Measurements from ENCODE around the gene GRIK4.

GRIK4 gene

GRCh38 chr11:120780239-120780638 is 268.7 kb downstream of the GRIK4 start:
- H3K4me3 ChIP-seq (IDR thresholded peaks at IDR 0.05; ENCODE audit: insufficient read depth, low read depth, low read length), result no peak overlapping the region
- TF ChIP-seq, protein P1, sequence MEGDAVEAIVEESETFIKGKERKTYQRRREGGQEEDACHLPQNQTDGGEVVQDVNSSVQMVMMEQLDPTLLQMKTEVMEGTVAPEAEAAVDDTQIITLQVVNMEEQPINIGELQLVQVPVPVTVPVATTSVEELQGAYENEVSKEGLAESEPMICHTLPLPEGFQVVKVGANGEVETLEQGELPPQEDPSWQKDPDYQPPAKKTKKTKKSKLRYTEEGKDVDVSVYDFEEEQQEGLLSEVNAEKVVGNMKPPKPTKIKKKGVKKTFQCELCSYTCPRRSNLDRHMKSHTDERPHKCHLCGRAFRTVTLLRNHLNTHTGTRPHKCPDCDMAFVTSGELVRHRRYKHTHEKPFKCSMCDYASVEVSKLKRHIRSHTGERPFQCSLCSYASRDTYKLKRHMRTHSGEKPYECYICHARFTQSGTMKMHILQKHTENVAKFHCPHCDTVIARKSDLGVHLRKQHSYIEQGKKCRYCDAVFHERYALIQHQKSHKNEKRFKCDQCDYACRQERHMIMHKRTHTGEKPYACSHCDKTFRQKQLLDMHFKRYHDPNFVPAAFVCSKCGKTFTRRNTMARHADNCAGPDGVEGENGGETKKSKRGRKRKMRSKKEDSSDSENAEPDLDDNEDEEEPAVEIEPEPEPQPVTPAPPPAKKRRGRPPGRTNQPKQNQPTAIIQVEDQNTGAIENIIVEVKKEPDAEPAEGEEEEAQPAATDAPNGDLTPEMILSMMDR (conservative IDR thresholded peaks at IDR 0.05; ENCODE audit: low read depth, low read length), result no peak
- no peaks in the 10 kb centered on the region for H4K20me1 ChIP-seq (ENCODE audit: insufficient read depth)
- no peaks in the 10 kb centered on the region for H3K36me3 ChIP-seq (ENCODE audit: insufficient read depth)
- no peaks in the 10 kb centered on the region for H3K4me1 ChIP-seq (ENCODE audit: low read depth, poor library complexity, severe bottlenecking)
- no peak overlapping the region for H2AFZ ChIP-seq (ENCODE audit: low read depth)
- no peaks in the 10 kb centered on the region for H3K27me3 ChIP-seq (ENCODE audit: insufficient read depth, low read depth)
- no peak overlapping the region for H3K9ac ChIP-seq
- no peak overlapping the region for H3K4me2 ChIP-seq
- H3K79me2 ChIP-seq (ENCODE audit: insufficient read depth, low read depth), result no peaks in the 10 kb centered on the region
- H3K27ac ChIP-seq, result no peak overlapping the region

- H4K20me1 ChIP-seq (ENCODE audit: insufficient read depth), result no peaks in the 10 kb centered on the region
- no peak overlapping the region for H3K27ac ChIP-seq
- H3K9ac ChIP-seq, result no peak overlapping the region
- no peak overlapping the region for H2AFZ ChIP-seq (ENCODE audit: low read depth)
- no peaks in the 10 kb centered on the region for H3K27me3 ChIP-seq (ENCODE audit: insufficient read depth, low read depth)
- no peak overlapping the region for H3K4me3 ChIP-seq (IDR thresholded peaks at IDR 0.05; ENCODE audit: insufficient read depth, low read depth, low read length)
- no peaks in the 10 kb centered on the region for H3K36me3 ChIP-seq (ENCODE audit: insufficient read depth)
- no peaks in the 10 kb centered on the region for H3K4me1 ChIP-seq (ENCODE audit: low read depth, poor library complexity, severe bottlenecking)
- TF ChIP-seq, protein P1 (conservative IDR thresholded peaks at IDR 0.05; ENCODE audit: low read depth, low read length), result no peak
- no peaks in the 10 kb centered on the region for H3K79me2 ChIP-seq (ENCODE audit: insufficient read depth, low read depth)
- H3K4me2 ChIP-seq, result no peak overlapping the region
Measured at GRCh38 chr11:120781486-120782120, 270.1 kb downstream of the GRIK4 start.

- Histone ChIP-seq H3K79me2 (ENCODE audit: insufficient read depth, low read depth) (no peaks in the 10 kb centered on the region), H3K9ac (no peak overlapping the region), H3K27ac (no peak overlapping the region), H2AFZ (ENCODE audit: low read depth) (no peak overlapping the region), H4K20me1 (ENCODE audit: insufficient read depth) (no peaks in the 10 kb centered on the region), H3K4me3 (IDR thresholded peaks at IDR 0.05; ENCODE audit: insufficient read depth, low read depth, low read length) (no peak overlapping the region), H3K36me3 (ENCODE audit: insufficient read depth) (no peaks in the 10 kb centered on the region), H3K27me3 (ENCODE audit: insufficient read depth, low read depth) (no peaks in the 10 kb centered on the region), H3K4me1 (ENCODE audit: low read depth, poor library complexity, severe bottlenecking) (no peaks in the 10 kb centered on the region), H3K4me2 (no peak overlapping the region)
- TF ChIP-seq, protein P1 (conservative IDR thresholded peaks at IDR 0.05; ENCODE audit: low read depth, low read length), result no peak
Measured at GRCh38 chr11:120784566-120785251, 273.2 kb downstream of the GRIK4 start.

GRCh38 chr11:120785576-120785975 is 274.0 kb downstream of the GRIK4 start:
- Histone ChIP-seq H2AFZ (ENCODE audit: low read depth) (no peak overlapping the region), H3K27me3 (ENCODE audit: insufficient read depth, low read depth) (no peaks in the 10 kb centered on the region), H3K79me2 (ENCODE audit: insufficient read depth, low read depth) (no peaks in the 10 kb centered on the region), H3K36me3 (ENCODE audit: insufficient read depth) (no peaks in the 10 kb centered on the region), H4K20me1 (ENCODE audit: insufficient read depth) (no peaks in the 10 kb centered on the region), H3K4me2 (no peak overlapping the region), H3K4me3 (IDR thresholded peaks at IDR 0.05; ENCODE audit: insufficient read depth, low read depth, low read length) (no peak overlapping the region), H3K27ac (no peak overlapping the region), H3K9ac (no peak overlapping the region), H3K4me1 (ENCODE audit: low read depth, poor library complexity, severe bottlenecking) (no peaks in the 10 kb centered on the region)
- TF ChIP-seq, protein P1 (conservative IDR thresholded peaks at IDR 0.05; ENCODE audit: low read depth, low read length), result no peak
